Measurements from ENCODE around the gene TRAPPC4. TPM values are rescaled to one million over a fixed set of nuclear protein-coding genes. Genes with fewer than 3 reads are reported as not detected.
"Not testable (repeated sequence)": the region's sequence is repeated elsewhere in the genome, so short reads cannot be mapped to it uniquely, and the experiment has no call there.

The TRAPPC4 gene
- total and polyA plus RNA-seq, 2 experiments from 2014 or later = 90.6 to 210 TPM

- H3K27me3 ChIP-seq (replicated peaks; ENCODE audit: insufficient read depth) = no peaks in the 10 kb centered on the region
- no peaks in the 10 kb centered on the region for H3K9me3 ChIP-seq (ENCODE audit: low read depth)
- no peak overlapping the region for H3K9ac ChIP-seq
- peaks cover 16% of the 10 kb centered on the region; the same call in 1 of the 2 replicates for H3F3A ChIP-seq (ENCODE audit: insufficient read depth)
- H3K36me3 ChIP-seq (ENCODE audit: low read depth) = no peaks in the 10 kb centered on the region
- H3K4me1 ChIP-seq (ENCODE audit: insufficient read depth) = no peaks in the 10 kb centered on the region
- no peaks in the 10 kb centered on the region for H3K79me2 ChIP-seq (ENCODE audit: insufficient read depth)
- no peak overlapping the region for H3K4me3 ChIP-seq
- in situ Hi-C loops (cut with MboI) = no loop called here
- DNase-seq = no peak
- no peaks in the 10 kb centered on the region for H4K20me1 ChIP-seq (ENCODE audit: insufficient read depth)
- TF ChIP-seq EZH2 (IDR thresholded peaks at IDR 0.05; ENCODE audit: insufficient read depth, poor library complexity, severe bottlenecking) (no peak), EZH2phosphoT487 (IDR thresholded peaks at IDR 0.05; ENCODE audit: insufficient read depth, low read depth) (no peak)
- no peak overlapping the region for H2AFZ ChIP-seq
- no peaks in the 10 kb centered on the region for H3K9me2 ChIP-seq (ENCODE audit: insufficient read depth)
- no peak overlapping the region for H3K4me2 ChIP-seq (ENCODE audit: unreplicated experiment)
- WGBS, 2 experiments (ENCODE audit: low coverage in 1 of 2, low lambda C conversion rate in 2 of 2, missing lambda C conversion rate in 2 of 2) = 76 to 85% methylated on average over 5 of the region's 5 CpGs
- no peak overlapping the region for H3K27ac ChIP-seq
Measured at GRCh38 chr11:119038884-119039283, 20.3 kb downstream of the TRAPPC4 start.

- H3K9me3 ChIP-seq (ENCODE audit: low read depth); H4K20me1 ChIP-seq (ENCODE audit: insufficient read depth); H2AFZ ChIP-seq; H3K4me2 ChIP-seq (ENCODE audit: unreplicated experiment); H3K9ac ChIP-seq; H3K9me2 ChIP-seq (ENCODE audit: insufficient read depth); H3K4me1 ChIP-seq (ENCODE audit: insufficient read depth); in situ Hi-C loops (cut with MboI); H3K36me3 ChIP-seq (ENCODE audit: low read depth); H3K27me3 ChIP-seq (replicated peaks; ENCODE audit: insufficient read depth); H3K4me3 ChIP-seq; DNase-seq; H3K27ac ChIP-seq; H3K79me2 ChIP-seq (ENCODE audit: insufficient read depth): not testable (repeated sequence)
- WGBS, 2 experiments (ENCODE audit: low coverage in 1 of 2, low lambda C conversion rate in 2 of 2, missing lambda C conversion rate in 2 of 2) = 46 to 57% methylated on average over 11 of the region's 11 CpGs
- peaks cover 22% of the 10 kb centered on the region; the same call in 1 of the 2 replicates for H3F3A ChIP-seq (ENCODE audit: insufficient read depth)
Measured at GRCh38 chr11:119039471-119039870, 20.9 kb downstream of the TRAPPC4 start.

GRCh38 chr11:119041821-119042514 lies 23.4 kb downstream of the TRAPPC4 start:
- in situ Hi-C loops (cut with MboI) = no loop called here
- H3K9ac ChIP-seq = no peak overlapping the region
- H3K9me2 ChIP-seq (ENCODE audit: insufficient read depth) = no peaks in the 10 kb centered on the region
- H3K36me3 ChIP-seq (ENCODE audit: low read depth) = peaks cover 8% of the 10 kb centered on the region
- no peaks in the 10 kb centered on the region for H4K20me1 ChIP-seq (ENCODE audit: insufficient read depth)
- peaks cover 25% of the 10 kb centered on the region; the same call in 1 of the 2 replicates for H3F3A ChIP-seq (ENCODE audit: insufficient read depth)
- no peaks in the 10 kb centered on the region for H3K79me2 ChIP-seq (ENCODE audit: insufficient read depth)
- H3K4me1 ChIP-seq (ENCODE audit: insufficient read depth) = no peaks in the 10 kb centered on the region
- no peak for DNase-seq
- 97 to 99% methylated on average over 4 of the region's 4 CpGs for WGBS, 2 experiments (ENCODE audit: low coverage in 1 of 2, low lambda C conversion rate in 2 of 2, missing lambda C conversion rate in 2 of 2)
- H3K27me3 ChIP-seq (replicated peaks; ENCODE audit: insufficient read depth) = no peaks in the 10 kb centered on the region
- H2AFZ ChIP-seq = no peak overlapping the region
- TF ChIP-seq EZH2 (IDR thresholded peaks at IDR 0.05; ENCODE audit: insufficient read depth, poor library complexity, severe bottlenecking) = no peak
- TF ChIP-seq EZH2phosphoT487 (IDR thresholded peaks at IDR 0.05; ENCODE audit: insufficient read depth, low read depth) = no peak
- H3K4me2 ChIP-seq (ENCODE audit: unreplicated experiment) = no peak overlapping the region
- H3K4me3 ChIP-seq = no peak overlapping the region
- H3K9me3 ChIP-seq (ENCODE audit: low read depth) = no peaks in the 10 kb centered on the region
- H3K27ac ChIP-seq = no peak overlapping the region

- in situ Hi-C loops (cut with MboI) = no loop called here
- H3K27ac ChIP-seq = no peak overlapping the region
- H3F3A ChIP-seq (ENCODE audit: insufficient read depth) = peaks cover 25% of the 10 kb centered on the region; the same call in 1 of the 2 replicates
- no peak for TF ChIP-seq EZH2 (IDR thresholded peaks at IDR 0.05; ENCODE audit: insufficient read depth, poor library complexity, severe bottlenecking)
- TF ChIP-seq EZH2phosphoT487 (IDR thresholded peaks at IDR 0.05; ENCODE audit: insufficient read depth, low read depth) = no peak
- 83 to 84% methylated on average over 9 of the region's 9 CpGs for WGBS, 2 experiments (ENCODE audit: low coverage in 1 of 2, low lambda C conversion rate in 2 of 2, missing lambda C conversion rate in 2 of 2)
- no peaks in the 10 kb centered on the region for H3K9me3 ChIP-seq (ENCODE audit: low read depth)
- no peaks in the 10 kb centered on the region for H3K27me3 ChIP-seq (replicated peaks; ENCODE audit: insufficient read depth)
- no peak overlapping the region for H3K4me3 ChIP-seq
- no peaks in the 10 kb centered on the region for H4K20me1 ChIP-seq (ENCODE audit: insufficient read depth)
- no peak for DNase-seq
- H3K4me1 ChIP-seq (ENCODE audit: insufficient read depth) = no peaks in the 10 kb centered on the region
- H3K9ac ChIP-seq = no peak overlapping the region
- no peak overlapping the region for H3K4me2 ChIP-seq (ENCODE audit: unreplicated experiment)
- no peaks in the 10 kb centered on the region for H3K9me2 ChIP-seq (ENCODE audit: insufficient read depth)
- H3K79me2 ChIP-seq (ENCODE audit: insufficient read depth) = no peaks in the 10 kb centered on the region
- H2AFZ ChIP-seq = no peak overlapping the region
- peaks cover 13% of the 10 kb centered on the region for H3K36me3 ChIP-seq (ENCODE audit: low read depth)
Measured at GRCh38 chr11:119042927-119043326, 24.4 kb downstream of the TRAPPC4 start.
